ENCODE data around the gene FRY.
A peak's percentile ranks its signal among the peaks of the same experiment; 100 is the strongest.
"Not testable (repeated sequence)": the region's sequence is repeated elsewhere in the genome, so short reads cannot be mapped to it uniquely, and the experiment has no call there.

The FRY gene

GRCh38 chr13:32044446-32044845 lies 12.9 kb downstream of the FRY start:
- no peak for DNase-seq

GRCh38 chr13:32045537-32045936 lies 14.0 kb downstream of the FRY start:
- no peak for DNase-seq

- peak; percentile 12 for DNase-seq
Observed at GRCh38 chr13:32045982-32046785, 14.6 kb downstream of the FRY start.

GRCh38 chr13:32047088-32047487 lies 15.5 kb downstream of the FRY start:
- no peak for DNase-seq

- no peak for DNase-seq
Observed at GRCh38 chr13:32047793-32048192, 16.2 kb downstream of the FRY start.

- DNase-seq = no peak
Observed at GRCh38 chr13:32048816-32049215, 17.2 kb downstream of the FRY start.

- DNase-seq = no peak
Observed at GRCh38 chr13:32051156-32051555, 19.6 kb downstream of the FRY start.

GRCh38 chr13:32056316-32056715 lies 24.7 kb downstream of the FRY start:
- DNase-seq = no peak

- DNase-seq = not testable (repeated sequence)
Observed at GRCh38 chr13:32057325-32057724, 25.8 kb downstream of the FRY start.

GRCh38 chr13:32059511-32059984 lies 28.0 kb downstream of the FRY start:
- DNase-seq = no peak

GRCh38 chr13:32060401-32060878 lies 28.9 kb downstream of the FRY start:
- DNase-seq = no peak

GRCh38 chr13:32063619-32064233 lies 32.2 kb downstream of the FRY start:
- no peak for DNase-seq

- no peak for DNase-seq
Observed at GRCh38 chr13:32067149-32067961, 35.8 kb downstream of the FRY start.

GRCh38 chr13:32068255-32068654 lies 36.7 kb downstream of the FRY start:
- DNase-seq = no peak

- no peak for DNase-seq
Observed at GRCh38 chr13:32073180-32073864, 41.7 kb downstream of the FRY start.

GRCh38 chr13:32075170-32075851 lies 43.7 kb downstream of the FRY start:
- no peak for DNase-seq

GRCh38 chr13:32079587-32079986 lies 48.0 kb downstream of the FRY start:
- no peak for DNase-seq

GRCh38 chr13:32080328-32080744 lies 48.8 kb downstream of the FRY start:
- no peak for DNase-seq

GRCh38 chr13:32081591-32081990 lies 50.0 kb downstream of the FRY start:
- DNase-seq = no peak

GRCh38 chr13:32086366-32086765 lies 54.8 kb downstream of the FRY start:
- no peak for DNase-seq

GRCh38 chr13:32086791-32087441 lies 55.3 kb downstream of the FRY start:
- no peak for DNase-seq
